Measurements from ENCODE around the gene WWOX. TPM values are rescaled to one million over a fixed set of nuclear protein-coding genes. Genes with fewer than 3 reads are reported as not detected.

Gene WWOX
- total RNA-seq, 2 experiments from 2014 or later, result 16.6 to 19.0 TPM

DNA sequence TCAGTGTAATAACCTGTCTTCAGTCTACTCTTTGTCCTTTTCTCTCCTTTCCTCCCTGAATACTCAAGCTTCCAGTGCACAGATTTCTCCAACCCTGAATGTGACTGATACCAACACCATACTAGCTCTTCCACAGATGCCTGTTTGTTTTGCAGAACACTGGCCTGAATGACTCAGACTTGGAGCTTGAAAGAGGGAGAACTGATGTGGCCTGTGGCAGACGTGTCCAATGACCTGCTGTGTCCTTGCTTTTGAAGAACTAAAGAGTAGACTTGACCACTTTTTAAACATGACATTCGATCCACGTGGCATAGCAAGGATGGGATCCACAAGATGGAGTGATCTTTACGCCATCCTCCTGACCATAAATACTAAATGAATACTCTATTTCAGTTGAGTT, 361.0 kb downstream of the WWOX start:
- no peak overlapping the region for H3K4me3 Mint-ChIP-seq
- H3K4me1 Mint-ChIP-seq, result no peaks in the 10 kb centered on the region
- no peaks in the 10 kb centered on the region for H3K9me3 Mint-ChIP-seq
- no peak overlapping the region for H3K27ac Mint-ChIP-seq
- no peaks in the 10 kb centered on the region for H3K36me3 Mint-ChIP-seq (ENCODE audit: low read depth)
- no peak for DNase-seq
- POLR2A ChIA-PET, result no interaction called here
- no peaks in the 10 kb centered on the region for H3K27me3 Mint-ChIP-seq
- CTCF ChIA-PET, result interaction anchor here (0.7 kb wide), 1 partner anchor 150 kb away, joined by 4 read pairs; no protein-coding TSS in a partner anchor

DNA sequence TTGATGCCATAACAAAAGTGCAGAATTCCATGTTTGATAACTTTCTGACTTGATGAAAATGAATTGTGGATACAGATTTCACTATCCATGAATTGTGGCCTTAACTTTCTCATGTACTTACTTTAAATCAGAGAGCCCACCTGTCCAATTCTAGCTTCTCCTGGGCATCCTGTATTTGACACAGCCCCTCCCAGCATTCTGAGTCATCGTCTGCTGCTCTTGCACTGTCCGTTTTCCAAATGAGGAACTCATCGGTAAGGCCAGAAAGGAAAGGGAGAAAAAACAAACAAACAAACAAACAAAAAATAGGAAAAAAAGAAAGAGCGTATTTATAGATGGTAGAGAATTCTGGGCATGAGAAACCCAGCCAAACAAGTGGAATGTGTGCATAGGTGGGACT, 361.6 kb downstream of the WWOX start:
- Mint-ChIP-seq H3K27ac (no peak overlapping the region), H3K9me3 (no peaks in the 10 kb centered on the region), H3K4me1 (no peaks in the 10 kb centered on the region), H3K27me3 (no peaks in the 10 kb centered on the region), H3K36me3 (ENCODE audit: low read depth) (no peaks in the 10 kb centered on the region), H3K4me3 (no peak overlapping the region)
- CTCF ChIA-PET, result no interaction called here
- no peak for DNase-seq
- POLR2A ChIA-PET, result no interaction called here

DNA sequence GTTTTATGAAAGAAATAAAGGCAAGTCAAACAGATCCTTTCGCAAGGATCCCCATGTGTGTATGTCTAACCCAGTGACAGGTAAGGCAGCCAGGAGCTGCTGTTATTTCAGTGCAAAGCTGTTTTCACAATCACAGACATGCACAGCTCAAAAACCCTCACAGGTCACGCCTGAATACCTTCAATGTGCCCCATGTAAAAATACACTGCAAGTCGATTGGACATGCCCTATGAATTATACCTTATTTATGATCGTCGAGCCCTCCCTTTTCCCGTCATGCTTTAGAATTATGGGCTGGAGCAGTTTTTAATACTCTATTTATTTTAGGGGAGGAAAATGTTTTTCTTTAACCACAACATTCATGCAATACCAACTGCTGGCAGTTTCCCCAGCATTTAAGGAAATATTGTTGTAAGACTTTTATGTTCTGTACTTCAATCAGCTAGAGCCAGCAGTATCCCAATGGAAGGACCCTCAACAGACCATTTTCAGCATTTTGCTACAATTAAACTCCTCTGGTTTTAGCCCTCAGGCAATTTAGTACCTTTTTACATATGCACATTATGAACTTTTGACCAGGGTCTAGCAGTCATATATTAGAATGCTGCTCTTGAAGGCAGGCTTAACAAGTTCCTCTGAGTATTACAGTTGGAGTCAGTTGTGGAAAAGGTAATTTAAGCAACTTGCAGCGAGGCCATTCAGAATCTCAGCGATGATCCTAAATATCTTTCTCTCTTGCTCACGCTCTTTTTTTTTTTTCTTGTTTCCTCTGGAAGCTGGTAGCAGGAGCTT, 362.2 kb downstream of the WWOX start:
- Mint-ChIP-seq H3K9me3 (no peaks in the 10 kb centered on the region), H3K4me3 (no peak overlapping the region), H3K27me3 (no peaks in the 10 kb centered on the region), H3K36me3 (ENCODE audit: low read depth) (no peaks in the 10 kb centered on the region), H3K4me1 (no peaks in the 10 kb centered on the region), H3K27ac (no peak overlapping the region)
- no peak for DNase-seq
- POLR2A ChIA-PET, result no interaction called here
- CTCF ChIA-PET, result no interaction called here

DNA sequence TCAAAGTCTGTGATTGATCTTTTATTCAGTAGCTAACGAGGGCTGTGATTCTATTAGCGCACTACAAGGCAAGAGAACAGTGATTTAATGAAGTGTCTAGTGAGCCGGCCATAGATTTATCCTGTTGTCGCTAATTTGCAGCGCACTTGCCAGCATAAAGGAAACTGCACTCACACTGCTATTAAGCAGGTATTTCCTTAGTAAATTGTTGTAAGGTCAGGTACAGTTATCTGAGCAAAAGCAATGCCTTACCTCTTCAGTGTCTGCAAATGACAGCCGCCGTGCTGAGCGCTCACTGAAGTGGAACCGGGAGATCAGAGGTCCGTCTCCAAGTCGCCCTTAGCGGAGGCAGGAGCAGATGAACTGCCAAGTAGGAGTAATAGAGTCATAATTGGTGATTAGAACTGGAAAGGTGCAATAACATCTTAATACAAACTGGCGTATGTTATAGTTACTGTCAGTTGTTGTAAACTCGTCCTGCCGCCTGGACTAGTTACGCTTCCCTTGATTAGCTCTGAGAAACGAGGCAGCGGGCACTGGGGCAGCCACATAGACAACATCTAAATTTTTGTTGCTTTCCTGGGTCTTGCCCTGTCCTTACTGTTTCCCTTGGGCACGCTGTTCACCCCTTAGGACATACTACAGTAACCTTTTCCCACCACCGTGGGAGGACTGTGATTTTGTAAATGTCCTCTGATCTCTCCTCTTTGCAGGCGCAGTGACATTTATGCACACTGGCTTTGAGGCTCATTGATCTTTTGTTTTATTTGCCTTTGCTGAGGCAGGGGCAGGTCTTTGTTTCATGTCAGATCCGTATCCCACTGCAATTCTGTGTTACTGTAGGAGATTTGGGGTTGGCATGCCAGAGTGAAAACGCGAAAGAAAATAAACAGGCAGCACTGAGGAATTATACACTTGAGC, 363.1 kb downstream of the WWOX start:
- Mint-ChIP-seq H3K27me3 (no peaks in the 10 kb centered on the region), H3K4me1 (no peaks in the 10 kb centered on the region), H3K27ac (no peak overlapping the region), H3K4me3 (no peak overlapping the region), H3K36me3 (ENCODE audit: low read depth) (no peaks in the 10 kb centered on the region), H3K9me3 (no peaks in the 10 kb centered on the region)
- ChIA-PET CTCF (no interaction called here), POLR2A (no interaction called here)
- DNase-seq, result no peak

DNA sequence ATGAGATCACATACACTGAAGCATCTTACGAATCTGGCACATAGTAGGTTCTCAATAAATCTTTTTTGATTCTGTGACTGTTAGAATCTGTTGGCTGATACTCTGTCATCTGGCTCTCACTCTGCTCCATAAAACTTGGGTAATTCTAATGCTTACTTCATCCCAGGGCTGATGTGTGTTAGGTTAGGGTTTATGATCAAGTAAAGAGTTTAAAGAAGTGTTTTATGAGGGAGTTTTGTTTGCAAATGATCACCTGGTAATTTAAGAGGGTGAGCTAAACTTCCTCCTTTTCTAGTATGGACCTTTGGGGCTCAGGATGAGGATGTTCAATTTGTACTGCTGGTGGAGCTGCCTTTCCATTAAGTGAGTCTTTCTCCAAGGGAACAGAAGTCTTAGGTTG, 364.1 kb downstream of the WWOX start:
- ChIA-PET POLR2A (no interaction called here), CTCF (no interaction called here)
- Mint-ChIP-seq H3K4me3 (no peak overlapping the region), H3K4me1 (no peaks in the 10 kb centered on the region), H3K27me3 (no peaks in the 10 kb centered on the region), H3K27ac (no peak overlapping the region), H3K36me3 (ENCODE audit: low read depth) (no peaks in the 10 kb centered on the region), H3K9me3 (no peaks in the 10 kb centered on the region)
- DNase-seq, result no peak

DNA sequence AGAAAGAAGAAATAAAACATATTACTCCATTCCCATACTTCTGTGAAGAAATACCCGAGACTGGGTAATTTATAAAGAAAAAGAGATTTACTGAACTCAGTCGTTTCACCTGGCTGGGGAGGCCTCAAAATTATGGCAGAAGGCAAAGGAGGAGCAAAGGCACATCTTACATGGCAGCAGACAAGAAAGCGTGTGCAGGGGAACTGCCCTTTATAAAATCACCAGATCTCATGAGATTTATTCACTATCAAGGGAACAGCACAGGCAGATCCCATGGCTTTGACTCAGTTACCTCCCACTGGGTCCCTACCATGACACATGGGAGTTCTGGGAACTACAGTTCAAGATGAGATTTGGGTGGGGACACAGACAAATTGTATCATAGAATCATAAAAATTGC, 365.4 kb downstream of the WWOX start:
- DNase-seq, result no peak
- Mint-ChIP-seq H3K27ac (no peak overlapping the region), H3K36me3 (ENCODE audit: low read depth) (no peaks in the 10 kb centered on the region), H3K4me1 (no peaks in the 10 kb centered on the region), H3K27me3 (no peaks in the 10 kb centered on the region), H3K4me3 (no peak overlapping the region), H3K9me3 (no peaks in the 10 kb centered on the region)
- ChIA-PET POLR2A (no interaction called here), CTCF (no interaction called here)

DNA sequence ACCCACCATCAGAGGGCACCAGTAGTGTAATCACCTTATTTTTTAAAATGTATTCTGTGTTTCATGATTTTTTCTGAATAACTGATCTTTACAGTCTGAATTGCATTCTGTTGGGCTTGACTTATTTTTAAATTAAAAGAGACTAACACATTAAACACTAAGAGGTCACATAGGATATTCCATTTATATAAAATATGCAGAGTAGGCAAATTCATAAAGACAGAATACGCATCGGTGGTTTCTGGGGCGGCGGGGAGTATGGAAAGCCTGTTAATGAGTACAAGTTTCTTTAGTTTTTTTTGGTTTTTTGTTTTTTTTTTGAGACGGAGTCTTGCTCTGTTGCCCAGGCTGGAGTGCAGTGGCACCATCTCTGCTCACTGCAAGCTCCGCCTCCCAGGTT, 366.3 kb downstream of the WWOX start:
- POLR2A ChIA-PET, result no interaction called here
- Mint-ChIP-seq H3K4me1 (no peaks in the 10 kb centered on the region), H3K27me3 (no peaks in the 10 kb centered on the region), H3K9me3 (no peaks in the 10 kb centered on the region), H3K27ac (no peak overlapping the region), H3K36me3 (ENCODE audit: low read depth) (no peaks in the 10 kb centered on the region), H3K4me3 (no peak overlapping the region)
- CTCF ChIA-PET, result no interaction called here
- DNase-seq, result no peak

DNA sequence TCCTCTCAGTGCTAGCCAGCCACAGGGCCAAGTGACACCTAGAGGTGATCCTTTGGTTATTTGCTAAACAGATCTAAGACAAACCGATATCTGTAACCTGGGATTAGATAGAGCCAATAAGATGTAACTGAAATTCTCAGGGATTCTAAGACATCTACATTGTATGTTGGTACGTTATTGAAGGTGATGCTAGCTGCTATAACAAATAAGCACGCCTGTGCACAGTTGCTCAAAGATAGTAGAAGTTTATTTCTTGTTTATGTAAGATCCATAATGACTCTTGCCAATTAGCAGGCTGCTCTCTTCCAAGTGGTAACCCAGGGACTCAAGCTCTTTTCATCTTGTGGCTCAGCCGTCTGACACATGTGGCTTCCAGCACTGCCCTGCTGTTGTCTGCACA, 370.3 kb downstream of the WWOX start:
- no peak overlapping the region for H3K4me3 Mint-ChIP-seq
- H3K27ac Mint-ChIP-seq, result no peak overlapping the region
- no peaks in the 10 kb centered on the region for H3K4me1 Mint-ChIP-seq
- no peaks in the 10 kb centered on the region for H3K9me3 Mint-ChIP-seq
- CTCF ChIA-PET, result no interaction called here
- H3K27me3 Mint-ChIP-seq, result no peaks in the 10 kb centered on the region
- H3K36me3 Mint-ChIP-seq (ENCODE audit: low read depth), result no peaks in the 10 kb centered on the region
- no peak for DNase-seq
- POLR2A ChIA-PET, result no interaction called here

DNA sequence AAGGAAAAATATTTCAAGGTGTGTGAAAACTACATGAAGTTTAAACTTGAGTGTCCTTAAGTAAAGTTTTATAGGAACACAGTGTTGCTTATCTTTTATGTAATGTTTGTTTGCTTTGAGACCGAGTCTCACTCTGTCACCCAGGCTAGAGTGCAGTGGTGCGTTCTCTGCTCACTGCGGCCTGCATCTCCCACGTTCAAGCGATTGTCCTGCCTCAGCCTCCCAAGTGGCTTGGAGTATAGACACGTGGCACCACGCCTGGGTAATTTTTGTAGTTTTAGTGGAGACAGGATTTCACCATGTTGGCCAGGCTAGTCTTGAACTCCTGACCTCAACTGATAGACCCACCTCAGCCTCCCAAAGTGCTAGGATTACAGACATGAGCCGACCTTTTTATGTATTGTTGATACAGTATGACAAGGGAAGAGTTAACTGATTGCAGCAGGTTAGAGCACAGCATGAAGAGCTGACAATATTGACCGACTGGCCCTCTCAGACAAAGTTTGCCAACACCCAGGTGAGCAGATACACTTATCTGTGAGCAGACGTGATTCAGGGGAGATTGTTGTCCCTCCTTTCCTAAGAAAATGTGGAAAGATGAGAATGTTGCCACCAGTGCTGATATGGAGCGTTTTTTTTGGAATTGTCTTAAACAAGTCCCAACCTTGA, 373.7 kb downstream of the WWOX start:
- no peak overlapping the region for H3K27ac Mint-ChIP-seq

DNA sequence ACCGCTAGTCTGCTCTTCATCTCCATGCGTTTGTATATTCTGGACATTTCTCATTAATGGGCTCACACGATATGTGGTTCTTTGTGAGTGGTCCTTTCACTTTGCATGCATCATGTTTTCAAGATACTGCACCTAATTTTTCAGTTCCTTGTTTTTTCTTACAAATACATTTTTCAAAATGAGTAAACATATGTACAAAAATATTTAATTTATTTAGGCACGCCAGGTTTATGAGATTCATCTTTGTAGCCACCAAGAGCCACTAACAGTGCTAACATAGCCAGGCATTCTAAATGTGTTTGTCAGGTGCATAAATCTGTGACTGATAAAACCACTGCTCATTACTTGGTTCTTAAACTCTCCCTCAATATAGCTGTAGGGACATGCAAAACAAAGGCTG, 375.3 kb downstream of the WWOX start:
- H3K4me1 Mint-ChIP-seq, result no peaks in the 10 kb centered on the region
- no peak overlapping the region for H3K27ac Mint-ChIP-seq
- no peaks in the 10 kb centered on the region for H3K27me3 Mint-ChIP-seq
- ChIA-PET POLR2A (no interaction called here), CTCF (no interaction called here)
- H3K9me3 Mint-ChIP-seq, result no peaks in the 10 kb centered on the region
- no peak for DNase-seq
- H3K36me3 Mint-ChIP-seq (ENCODE audit: low read depth), result no peaks in the 10 kb centered on the region
- no peak overlapping the region for H3K4me3 Mint-ChIP-seq

More for the DNA sequence above, 373.7 kb downstream of the WWOX start:
- Mint-ChIP-seq H3K36me3 (ENCODE audit: low read depth) (no peaks in the 10 kb centered on the region), H3K4me1 (no peaks in the 10 kb centered on the region), H3K9me3 (no peaks in the 10 kb centered on the region), H3K27me3 (no peaks in the 10 kb centered on the region), H3K4me3 (no peak overlapping the region)
- ChIA-PET POLR2A (no interaction called here), CTCF (no interaction called here)
- no peak for DNase-seq

DNA sequence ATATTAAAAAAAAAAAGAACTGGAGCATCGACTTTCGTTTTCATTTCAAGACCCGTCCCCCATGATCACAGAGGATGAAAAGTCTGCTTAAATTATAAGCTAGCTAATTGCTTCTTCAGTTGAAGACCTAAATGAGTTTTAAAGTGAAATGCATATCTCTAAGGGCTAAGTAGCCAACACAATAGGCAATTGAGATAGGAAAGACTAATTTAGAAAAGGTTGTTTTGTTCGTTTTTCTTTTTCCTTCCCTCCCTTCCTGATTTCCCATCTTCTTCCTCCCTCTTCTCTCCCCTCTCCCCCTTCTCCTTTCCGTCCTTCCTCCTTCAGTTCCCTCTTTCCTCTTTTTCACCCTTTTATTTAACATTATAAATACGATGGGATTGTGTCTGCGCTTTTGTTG, 377.2 kb downstream of the WWOX start:
- H3K27me3 Mint-ChIP-seq, result no peaks in the 10 kb centered on the region
- H3K9me3 Mint-ChIP-seq, result no peaks in the 10 kb centered on the region
- no peaks in the 10 kb centered on the region for H3K36me3 Mint-ChIP-seq (ENCODE audit: low read depth)
- no peak overlapping the region for H3K27ac Mint-ChIP-seq
- ChIA-PET POLR2A (no interaction called here), CTCF (no interaction called here)
- DNase-seq, result no peak
- H3K4me3 Mint-ChIP-seq, result no peak overlapping the region
- no peaks in the 10 kb centered on the region for H3K4me1 Mint-ChIP-seq

DNA sequence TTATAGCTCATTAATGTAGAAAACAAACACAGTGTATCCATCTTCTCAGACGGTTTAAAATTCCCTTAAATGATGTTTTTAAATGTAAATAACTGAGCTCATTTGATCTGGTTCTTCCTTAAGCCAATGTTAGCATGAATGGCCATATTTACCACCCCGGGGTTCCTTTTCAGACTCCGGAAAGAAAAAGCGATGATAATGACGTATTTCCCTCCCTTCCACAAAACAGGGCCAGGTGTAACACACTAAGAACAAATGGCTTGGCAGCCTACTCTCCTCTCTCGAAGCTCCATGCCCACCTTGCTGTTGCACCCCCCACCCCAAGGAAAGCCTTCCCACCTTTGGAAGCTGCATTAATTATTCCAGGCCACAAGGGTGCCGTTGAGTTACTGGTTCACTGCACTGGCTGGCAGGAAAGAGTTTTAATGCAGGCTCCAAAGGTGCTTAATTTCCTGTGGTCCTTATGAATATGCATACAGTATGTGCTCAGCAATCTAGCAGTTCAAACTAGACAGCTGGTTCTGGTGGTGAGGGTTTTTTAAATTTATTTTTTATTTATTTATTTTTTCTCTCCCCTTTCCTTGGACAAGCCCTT, 378.9 kb downstream of the WWOX start:
- Mint-ChIP-seq H3K36me3 (ENCODE audit: low read depth) (no peaks in the 10 kb centered on the region), H3K9me3 (no peaks in the 10 kb centered on the region), H3K4me3 (no peak overlapping the region), H3K4me1 (no peaks in the 10 kb centered on the region), H3K27me3 (no peaks in the 10 kb centered on the region), H3K27ac (no peak overlapping the region)
- DNase-seq, result peak; percentile 21
- CTCF ChIA-PET, result interaction anchor here (1.1 kb wide), 1 partner anchor 11 kb away, joined by 3 read pairs; no protein-coding TSS in a partner anchor
- POLR2A ChIA-PET, result no interaction called here

DNA sequence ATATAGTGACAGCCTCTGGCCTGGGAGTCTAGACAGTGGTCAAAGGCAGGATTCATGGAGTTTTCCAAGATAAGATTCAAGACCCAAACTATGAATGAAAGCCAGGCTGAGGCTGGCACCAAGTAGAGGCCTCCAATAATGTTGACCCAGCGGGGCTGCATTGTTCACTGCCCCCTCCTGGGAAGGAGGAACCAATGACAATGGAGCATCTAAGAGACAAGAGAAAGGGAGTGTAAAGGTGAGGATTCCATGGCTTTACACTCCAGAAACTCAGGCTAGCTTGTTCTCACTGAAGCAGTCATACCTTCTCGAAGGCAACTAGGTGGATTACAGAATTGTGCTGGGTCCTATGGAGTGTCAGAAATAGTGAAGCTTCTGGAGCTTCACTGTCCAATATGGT, 380.3 kb downstream of the WWOX start:
- no peaks in the 10 kb centered on the region for H3K4me1 Mint-ChIP-seq
- no peak overlapping the region for H3K4me3 Mint-ChIP-seq
- no peaks in the 10 kb centered on the region for H3K27me3 Mint-ChIP-seq
- H3K36me3 Mint-ChIP-seq (ENCODE audit: low read depth), result no peaks in the 10 kb centered on the region
- no peak for DNase-seq
- ChIA-PET POLR2A (no interaction called here), CTCF (no interaction called here)
- H3K27ac Mint-ChIP-seq, result no peak overlapping the region
- no peaks in the 10 kb centered on the region for H3K9me3 Mint-ChIP-seq

Measured in activated CD4-positive, alpha-beta memory T cell treated with anti-CD3 and anti-CD28 coated beads, Interleukin-2, amount 10 ng/mL, durations not matched to agents 7 days and 5 days (primary cell).